Mononuclear cell (primary cell): Measurements from ENCODE around the gene AUP1. TPM values are rescaled to one million over a fixed set of nuclear protein-coding genes. Genes with fewer than 3 reads are reported as not detected.
A peak's percentile ranks its signal among the peaks of the same experiment; 100 is the strongest.

Experiments
- H3K27me3 ChIP-seq: 2 replicates; pipeline ENCODE4 v1.6.0; 2011; ENCODE audit warnings: low read length, control low read depth; ENCODE audit not compliant: insufficient read depth
- H3K4me1 ChIP-seq: 2 replicates; pipeline ENCODE4 v1.5.1; 2011; ENCODE audit warnings: mild to moderate bottlenecking, low read length, control low read depth; ENCODE audit not compliant: insufficient read depth
- H3K4me3 ChIP-seq: 2 replicates; pipeline ENCODE4 v1.5.1; 2011; ENCODE audit warnings: mild to moderate bottlenecking, low read length, moderate library complexity
- H3K9me3 ChIP-seq: 2 replicates; pipeline ENCODE4 v1.5.1; 2011; ENCODE audit warnings: low read depth, mild to moderate bottlenecking, control low read depth, low read length
- total RNA-seq: library from RNA; depleted of rRNA; stranded (reverse); fragments of >200 nt; gene quantifications from one replicate; pipeline ENCODE4 v1.2.3, GENCODE V29; 2012

AUP1 gene
- total RNA-seq, 1 donor: 115 TPM

DNA sequence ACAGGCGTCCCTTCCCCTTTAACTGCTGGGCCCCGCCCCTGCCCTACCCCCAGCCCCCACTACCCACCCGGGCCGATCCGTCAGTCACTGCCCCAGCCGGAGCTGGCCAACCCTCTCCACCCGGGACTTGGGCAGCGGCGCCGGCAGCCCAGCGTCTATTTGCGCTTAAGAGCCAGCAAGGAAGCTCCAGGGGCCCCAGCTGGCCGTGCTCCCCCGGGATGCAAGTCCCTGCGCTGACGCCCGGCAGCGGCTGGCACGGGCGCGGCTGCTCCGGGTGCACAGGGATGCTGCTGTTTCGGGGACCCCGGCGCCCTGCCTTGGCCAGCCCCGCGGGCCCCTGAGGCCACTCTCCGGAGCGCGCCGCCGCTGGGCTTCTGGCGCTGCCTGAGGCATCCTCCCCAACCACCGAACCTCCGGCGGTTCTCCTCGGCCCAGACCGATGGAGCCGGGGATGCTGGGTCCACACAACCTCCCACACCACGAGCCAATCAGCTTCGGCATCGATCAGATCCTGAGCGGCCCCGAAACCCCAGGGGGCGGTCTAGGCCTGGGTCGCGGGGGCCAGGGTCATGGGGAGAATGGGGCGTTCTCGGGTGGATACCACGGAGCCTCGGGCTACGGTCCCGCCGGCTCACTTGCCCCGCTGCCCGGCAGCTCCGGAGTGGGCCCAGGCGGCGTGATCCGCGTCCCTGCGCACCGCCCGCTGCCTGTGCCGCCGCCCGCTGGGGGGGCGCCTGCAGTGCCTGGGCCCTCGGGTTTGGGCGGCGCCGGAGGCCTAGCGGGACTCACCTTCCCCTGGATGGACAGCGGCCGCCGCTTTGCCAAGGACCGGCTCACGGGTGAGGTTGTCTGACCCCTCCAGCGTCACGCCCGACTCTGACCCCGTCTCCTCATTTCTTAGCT, 14.9 kb downstream of the AUP1 start, which contains the start of gene TLX2:
Gene TLX2 (plus strand): TSS at position 83 of the 903 bp plus-strand sequence. CDS start 357 bp downstream, at position 440.
- peaks cover 97% of the 10 kb centered on the region for H3K27me3 ChIP-seq
- no peaks in the 10 kb centered on the region for H3K9me3 ChIP-seq
- peaks cover 37% of the 10 kb centered on the region for H3K4me1 ChIP-seq
- no peak within 1 kb of the TSS for H3K4me3 ChIP-seq

DNA sequence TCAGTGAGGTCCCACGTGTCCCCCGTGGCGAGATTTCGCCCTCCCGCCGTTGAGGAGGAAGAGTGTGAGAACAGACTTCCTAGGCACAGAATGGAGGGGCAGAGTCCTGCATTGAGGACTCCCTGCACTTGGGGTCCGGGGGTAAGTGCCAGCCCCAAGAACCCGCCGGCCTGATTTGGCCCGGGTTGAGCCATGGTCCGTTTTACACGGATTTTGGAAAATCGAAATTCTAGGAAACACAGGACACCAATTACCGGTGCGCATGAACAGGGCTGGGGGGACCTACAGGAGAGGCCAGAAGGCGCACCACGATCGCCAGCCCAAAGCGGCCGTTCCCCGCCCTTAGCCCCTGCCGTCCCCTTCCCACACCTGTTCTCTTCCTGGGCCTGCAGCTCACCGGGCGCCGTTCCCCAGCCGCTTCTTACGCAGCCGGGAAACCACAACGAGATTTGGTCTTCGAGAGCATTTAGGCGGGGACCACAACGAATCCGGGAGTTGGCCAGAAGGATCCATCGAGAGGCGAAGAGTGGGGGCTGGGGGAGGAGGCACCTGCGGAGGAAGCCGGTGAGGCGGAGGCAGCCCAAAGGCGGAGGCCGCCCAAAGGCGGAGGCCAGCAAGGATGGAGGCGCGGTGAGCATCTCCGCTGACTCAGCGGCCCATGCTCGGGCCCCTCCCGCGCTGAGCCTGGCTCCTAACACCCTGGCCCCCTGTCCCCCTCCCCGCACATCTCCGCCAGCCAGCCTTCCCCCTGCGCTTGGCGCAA, 15.7 kb downstream of the AUP1 start:
- Histone ChIP-seq H3K4me1 (peaks cover 37% of the 10 kb centered on the region), H3K27me3 (peaks cover 95% of the 10 kb centered on the region), H3K4me3 (no peak overlapping the region), H3K9me3 (no peaks in the 10 kb centered on the region)

DNA sequence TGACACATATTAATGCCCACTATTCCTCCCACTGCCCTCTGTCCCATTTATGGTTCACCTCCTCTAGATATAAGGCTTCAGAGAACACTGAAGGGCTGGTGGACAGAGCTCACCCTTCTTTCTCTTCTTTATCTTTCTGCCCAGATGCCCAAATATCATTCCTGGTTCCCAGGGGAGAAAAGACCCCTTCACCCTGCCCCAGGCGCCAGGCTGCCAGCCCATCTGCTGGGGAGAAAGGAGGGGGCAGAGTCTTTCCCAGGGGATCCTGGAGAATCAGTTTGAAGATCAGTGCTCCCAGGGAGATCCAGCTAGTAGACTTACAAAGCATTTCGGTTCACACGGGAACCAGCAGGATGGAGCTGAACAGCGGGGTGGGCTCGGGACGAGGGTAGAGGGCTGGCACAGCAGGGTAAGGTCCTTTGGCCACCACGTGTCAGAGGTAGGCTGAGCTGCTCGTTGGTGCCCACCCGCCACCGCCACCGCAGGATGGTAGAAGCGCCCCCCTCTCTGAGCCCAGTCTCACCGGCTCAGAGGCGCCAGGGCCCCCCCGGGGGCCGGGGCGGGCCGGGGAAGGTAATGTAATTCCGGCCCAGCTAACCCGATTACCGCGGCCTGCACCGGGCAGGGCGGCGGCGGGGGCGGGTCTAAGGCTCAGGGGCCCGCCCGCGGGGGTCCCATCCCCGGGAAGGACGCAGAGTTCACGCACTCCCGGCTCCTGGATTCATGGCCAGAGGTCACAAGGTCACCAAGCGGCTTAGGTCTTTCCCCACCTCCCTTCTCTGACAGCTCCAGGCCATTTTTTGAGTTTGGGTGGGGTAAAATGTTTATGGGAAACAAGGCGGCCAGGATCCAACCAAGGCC, 16.5 kb downstream of the AUP1 start:
- H3K4me1 ChIP-seq: peaks cover 42% of the 10 kb centered on the region
- H3K4me3 ChIP-seq: no peak overlapping the region
- H3K9me3 ChIP-seq: no peaks in the 10 kb centered on the region
- H3K27me3 ChIP-seq: peaks cover 92% of the 10 kb centered on the region

GRCh38 chr2:74511104-74511989, 18.2 kb downstream of the AUP1 start:
- peaks cover 48% of the 10 kb centered on the region for H3K4me1 ChIP-seq
- H3K9me3 ChIP-seq: no peaks in the 10 kb centered on the region
- peaks cover 76% of the 10 kb centered on the region for H3K27me3 ChIP-seq

DNA sequence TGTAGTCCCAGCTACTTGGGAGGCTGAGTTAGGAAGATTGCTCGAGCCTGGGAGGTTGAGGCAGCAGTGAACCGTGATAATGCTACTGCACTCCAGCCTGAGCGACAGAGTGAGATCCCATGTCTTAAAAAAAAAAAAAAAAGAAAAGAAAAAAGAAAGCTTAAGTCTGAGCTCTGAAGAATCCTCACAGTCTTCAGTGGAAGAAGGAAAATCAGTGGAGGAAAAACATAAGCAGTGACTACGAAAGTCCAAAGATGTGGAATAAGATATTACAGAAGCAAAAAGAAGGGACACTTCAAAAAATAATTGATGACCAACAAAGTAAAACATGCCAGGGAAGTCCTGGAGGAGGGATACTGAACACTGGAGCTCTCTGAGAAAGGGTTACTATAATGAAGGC, 19.2 kb downstream of the AUP1 start:
- peaks cover 48% of the 10 kb centered on the region for H3K4me1 ChIP-seq
- peaks cover 65% of the 10 kb centered on the region for H3K27me3 ChIP-seq

More at GRCh38 chr2:74511104-74511989, 18.2 kb downstream of the AUP1 start:
- H3K4me3 ChIP-seq: no peak overlapping the region

DNA sequence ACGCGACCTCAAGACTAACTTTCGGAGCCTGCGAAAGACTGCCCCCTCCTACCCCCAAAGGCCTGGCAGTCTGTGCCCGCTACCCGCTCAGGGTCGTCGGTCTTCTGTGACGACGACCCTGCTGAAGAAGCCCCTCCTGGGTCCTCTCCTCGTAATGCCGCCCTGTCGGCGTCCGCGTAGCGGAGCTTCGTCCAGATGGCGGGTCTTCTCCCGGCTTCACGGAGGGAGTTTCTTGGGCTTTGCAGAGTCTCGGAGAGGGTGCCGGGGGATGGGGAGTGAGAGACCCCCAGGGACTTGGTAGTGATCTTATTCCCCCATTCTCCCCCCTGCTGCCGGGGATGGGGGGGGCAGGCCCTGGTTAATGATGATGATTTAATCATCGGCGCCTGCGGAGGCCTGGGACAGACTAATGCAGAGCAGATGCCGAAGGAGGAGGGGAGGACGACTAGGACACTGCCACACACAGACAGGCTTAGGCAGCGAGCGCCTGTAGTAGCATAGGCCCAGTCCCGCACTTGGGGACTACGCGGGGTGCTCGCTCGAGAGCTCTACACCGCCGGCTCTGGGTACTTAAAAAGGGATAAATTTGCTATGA, 21.5 kb downstream of the AUP1 start:
- Histone ChIP-seq H3K9me3 (no peaks in the 10 kb centered on the region), H3K4me3 (peak overlapping the region; percentile 86), H3K27me3 (peaks cover 51% of the 10 kb centered on the region), H3K4me1 (peaks cover 50% of the 10 kb centered on the region)

More for the DNA sequence above, 19.2 kb downstream of the AUP1 start:
- no peak overlapping the region for H3K4me3 ChIP-seq
- H3K9me3 ChIP-seq: no peaks in the 10 kb centered on the region

- peaks cover 52% of the 10 kb centered on the region for H3K27me3 ChIP-seq
- peaks cover 57% of the 10 kb centered on the region for H3K4me1 ChIP-seq
- H3K4me3 ChIP-seq: peak within 1 kb of the TSS; percentile 86
- no peaks in the 10 kb centered on the region for H3K9me3 ChIP-seq
Measured at GRCh38 chr2:74507145-74507925, 22.2 kb downstream of the AUP1 start, which contains the start of gene PCGF1. Gene PCGF1, minus strand, starts transcription at chr2:74507695. Its CDS starts 27 bp downstream, at chr2:74507668.

- Histone ChIP-seq H3K4me3 (no peak overlapping the region), H3K4me1 (peaks cover 63% of the 10 kb centered on the region)
Measured at GRCh38 chr2:74505448-74506246, 23.9 kb downstream of the AUP1 start.

DNA sequence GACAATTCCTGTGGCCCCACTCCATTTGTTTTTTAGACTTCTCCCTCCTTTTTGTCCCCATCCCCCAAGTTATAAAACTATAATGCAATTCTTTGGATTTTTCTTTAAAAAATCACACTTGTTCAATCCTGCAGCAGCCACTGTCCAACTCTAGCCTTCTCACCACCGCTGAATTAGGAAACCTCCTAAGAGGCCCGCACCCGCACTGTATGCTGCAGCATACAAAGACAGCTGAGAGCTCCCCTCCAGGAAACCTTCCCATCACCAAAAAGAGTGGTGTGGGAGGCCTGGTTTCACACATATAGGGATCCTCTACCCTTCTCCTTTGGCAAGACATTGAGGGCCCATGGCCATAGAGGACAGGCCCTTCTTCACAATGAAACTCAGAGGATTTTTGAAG, 24.9 kb downstream of the AUP1 start:
- Histone ChIP-seq H3K27me3 (peaks cover 52% of the 10 kb centered on the region), H3K4me3 (no peak overlapping the region), H3K9me3 (no peaks in the 10 kb centered on the region), H3K4me1 (peaks cover 67% of the 10 kb centered on the region)

More at GRCh38 chr2:74505448-74506246, 23.9 kb downstream of the AUP1 start:
- peaks cover 52% of the 10 kb centered on the region for H3K27me3 ChIP-seq
- no peaks in the 10 kb centered on the region for H3K9me3 ChIP-seq

DNA sequence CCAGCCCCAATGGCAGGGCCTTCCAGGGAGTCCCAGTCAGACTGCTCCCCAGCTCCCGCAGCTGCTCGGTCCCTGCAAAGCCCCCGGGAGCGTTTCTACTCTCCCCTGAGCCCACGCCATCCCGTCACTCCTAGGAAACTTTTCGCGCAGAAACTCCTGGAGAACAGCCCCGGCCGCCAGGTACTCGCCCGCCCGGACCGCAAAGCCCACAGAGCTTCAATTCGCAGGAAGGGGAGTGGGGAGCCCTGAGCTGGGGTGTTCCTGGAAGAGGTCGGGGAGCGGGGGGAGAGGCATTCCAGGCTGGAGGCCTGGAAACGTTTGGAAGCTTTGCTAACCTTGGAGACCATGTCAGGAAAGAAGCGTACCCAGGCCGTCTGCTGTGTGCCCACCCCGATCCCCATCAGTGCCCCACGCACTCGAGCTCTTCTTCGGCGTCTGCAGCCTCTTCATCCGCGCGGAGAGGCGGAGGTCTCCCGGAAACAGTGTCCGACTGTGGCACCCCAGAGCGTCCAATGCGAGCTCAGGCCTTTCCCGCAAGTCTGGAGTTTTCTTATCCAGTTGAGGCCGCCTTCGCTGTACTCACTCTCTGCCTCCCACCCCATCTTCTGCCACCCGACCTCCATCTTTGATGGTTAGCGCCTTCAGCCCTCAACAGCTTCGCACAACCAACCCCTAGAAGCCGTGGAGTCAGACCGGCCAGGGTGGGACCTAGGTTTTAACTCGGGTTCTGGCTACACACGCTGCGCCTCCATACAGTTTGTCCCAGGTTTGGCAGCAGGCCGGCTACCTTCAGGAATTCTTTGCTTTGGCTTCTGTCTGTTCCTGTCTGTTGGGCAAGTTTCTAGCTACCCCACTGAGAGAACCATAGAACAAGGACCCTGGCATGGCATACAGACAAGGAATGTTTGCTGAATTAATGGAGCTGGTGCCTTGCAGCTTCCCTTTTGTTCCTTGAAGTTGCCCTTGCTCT, 25.7 kb downstream of the AUP1 start:
- peaks cover 54% of the 10 kb centered on the region for H3K27me3 ChIP-seq

GRCh38 chr2:74502720-74503505, 26.6 kb downstream of the AUP1 start:
- Histone ChIP-seq H3K9me3 (no peaks in the 10 kb centered on the region), H3K4me3 (peak overlapping the region; percentile 45), H3K4me1 (peaks cover 77% of the 10 kb centered on the region), H3K27me3 (peaks cover 57% of the 10 kb centered on the region)

More for the DNA sequence above, 25.7 kb downstream of the AUP1 start:
- Histone ChIP-seq H3K9me3 (no peaks in the 10 kb centered on the region), H3K4me1 (peaks cover 75% of the 10 kb centered on the region), H3K4me3 (peak overlapping the region; percentile 45)
